SJCRH30 (cell line): ENCODE measurements around the gene IKBKG. TPM values are rescaled to one million over a fixed set of nuclear protein-coding genes. Genes with fewer than 3 reads are reported as not detected.
"Not testable (repeated sequence)": the region's sequence is repeated elsewhere in the genome, so short reads cannot be mapped to it uniquely, and the experiment has no call there.

Experiments used
- DNase-seq, 2 experiments: peaks; one replicate each; pipeline ENCODE4 v3.0.0-alpha.2; 2015 to 2020
- H3K27ac ChIP-seq: fragments of 250-450 bp; sonication (Bioruptor Pico); 2 replicates; pipeline ENCODE4 v1.5.1; 2020; ENCODE audit warnings: mild to moderate bottlenecking, moderate library complexity
- H3K27me3 ChIP-seq: fragments of 250-450 bp; sonication (Bioruptor Pico); 2 replicates; pipeline ENCODE4 v1.5.1; 2020; ENCODE audit warnings: mild to moderate bottlenecking, moderate library complexity
- H3K36me3 ChIP-seq: fragments of 250-450 bp; sonication (Bioruptor Pico); 2 replicates; pipeline ENCODE4 v1.5.1; 2020; ENCODE audit warnings: mild to moderate bottlenecking, moderate library complexity
- H3K4me1 ChIP-seq: fragments of 250-450 bp; sonication (Bioruptor Pico); 2 replicates; pipeline ENCODE4 v1.5.1; 2020; ENCODE audit warnings: mild to moderate bottlenecking, moderate library complexity
- H3K4me3 ChIP-seq: fragments of 250-450 bp; sonication (Bioruptor Pico); 2 replicates; pipeline ENCODE4 v1.5.1; 2020; ENCODE audit warnings: mild to moderate bottlenecking, moderate library complexity
- H3K9me3 ChIP-seq: fragments of 250-450 bp; sonication (Bioruptor Pico); replicated peaks from 2 replicates; pipeline ENCODE4 v1.5.1; 2020; ENCODE audit warnings: mild to moderate bottlenecking, moderate library complexity
- total RNA-seq: library from RNA; depleted of rRNA; stranded (reverse); fragments of >200 nt; shearing (Covaris generic); gene quantifications from 2 replicates; pipeline ENCODE4 v1.2.3, GENCODE V29; 2014; rRNA removed

Gene IKBKG
- total RNA-seq: 9.5 and 10.5 TPM in 2 replicates

GRCh38 chrX:154547245-154548027 is at the start of gene IKBKG:
IKBKG (plus strand) TSS chrX:154547620; CDS start chrX:154552003, 4,383 bp downstream.
- Histone ChIP-seq H3K4me1 (peaks cover 4% of the 10 kb centered on the region), H3K9me3 (no peaks in the 10 kb centered on the region), H3K27ac (peak within 1 kb of the TSS; percentile 74), H3K36me3 (no peaks in the 10 kb centered on the region), H3K27me3 (no peaks in the 10 kb centered on the region), H3K4me3 (peak within 1 kb of the TSS; percentile 85)
- peak; percentile 89 for DNase-seq

GRCh38 chrX:154501423-154501822 is 46.0 kb upstream of the IKBKG start:
- not testable (repeated sequence) for H3K36me3 ChIP-seq, H3K9me3 ChIP-seq, H3K27ac ChIP-seq, H3K27me3 ChIP-seq, H3K4me3 ChIP-seq, H3K4me1 ChIP-seq, DNase-seq

GRCh38 chrX:154502098-154502497 is 45.3 kb upstream of the IKBKG start:
- no peak overlapping the region for H3K4me3 ChIP-seq
- H3K27ac ChIP-seq: no peak overlapping the region
- no peaks in the 10 kb centered on the region for H3K9me3 ChIP-seq
- H3K27me3 ChIP-seq: no peaks in the 10 kb centered on the region
- no peaks in the 10 kb centered on the region for H3K36me3 ChIP-seq
- H3K4me1 ChIP-seq: peaks cover 9% of the 10 kb centered on the region
- DNase-seq: no peak

GRCh38 chrX:154502989-154503388 is 44.4 kb upstream of the IKBKG start:
- Histone ChIP-seq H3K27ac (no peak overlapping the region), H3K9me3 (no peaks in the 10 kb centered on the region), H3K4me1 (peaks cover 9% of the 10 kb centered on the region), H3K4me3 (no peak overlapping the region), H3K27me3 (no peaks in the 10 kb centered on the region), H3K36me3 (no peaks in the 10 kb centered on the region)
- DNase-seq: no peak

GRCh38 chrX:154505734-154506133 is 41.7 kb upstream of the IKBKG start:
- Histone ChIP-seq H3K9me3 (no peaks in the 10 kb centered on the region), H3K36me3 (no peaks in the 10 kb centered on the region), H3K4me3 (no peak overlapping the region), H3K4me1 (no peaks in the 10 kb centered on the region), H3K27ac (no peak overlapping the region), H3K27me3 (no peaks in the 10 kb centered on the region)
- DNase-seq: no peak

- Histone ChIP-seq H3K9me3 (no peaks in the 10 kb centered on the region), H3K27ac (no peak overlapping the region), H3K4me1 (no peaks in the 10 kb centered on the region), H3K4me3 (no peak overlapping the region), H3K36me3 (no peaks in the 10 kb centered on the region), H3K27me3 (no peaks in the 10 kb centered on the region)
- DNase-seq: no peak
Observed at GRCh38 chrX:154506483-154507332, 40.7 kb upstream of the IKBKG start.

GRCh38 chrX:154507673-154508383 is 39.6 kb upstream of the IKBKG start:
- DNase-seq: no peak
- H3K27me3 ChIP-seq: no peaks in the 10 kb centered on the region
- H3K4me1 ChIP-seq: no peaks in the 10 kb centered on the region
- H3K9me3 ChIP-seq: no peaks in the 10 kb centered on the region
- no peak overlapping the region for H3K4me3 ChIP-seq
- no peaks in the 10 kb centered on the region for H3K36me3 ChIP-seq
- H3K27ac ChIP-seq: no peak overlapping the region

- no peak overlapping the region for H3K27ac ChIP-seq
- no peaks in the 10 kb centered on the region for H3K4me1 ChIP-seq
- no peak overlapping the region for H3K4me3 ChIP-seq
- no peaks in the 10 kb centered on the region for H3K27me3 ChIP-seq
- H3K9me3 ChIP-seq: no peaks in the 10 kb centered on the region
- no peaks in the 10 kb centered on the region for H3K36me3 ChIP-seq
- DNase-seq: no peak
Observed at GRCh38 chrX:154508384-154508745, 39.1 kb upstream of the IKBKG start.

GRCh38 chrX:154509455-154509854 is 38.0 kb upstream of the IKBKG start:
- H3K4me1 ChIP-seq: no peaks in the 10 kb centered on the region
- no peaks in the 10 kb centered on the region for H3K36me3 ChIP-seq
- H3K27me3 ChIP-seq: no peaks in the 10 kb centered on the region
- no peak for DNase-seq
- no peaks in the 10 kb centered on the region for H3K9me3 ChIP-seq
- H3K27ac ChIP-seq: no peak overlapping the region
- no peak overlapping the region for H3K4me3 ChIP-seq

GRCh38 chrX:154511761-154512160 is 35.7 kb upstream of the IKBKG start:
- Histone ChIP-seq H3K27ac (no peak overlapping the region), H3K4me1 (no peaks in the 10 kb centered on the region), H3K4me3 (no peak overlapping the region), H3K9me3 (no peaks in the 10 kb centered on the region), H3K36me3 (no peaks in the 10 kb centered on the region), H3K27me3 (no peaks in the 10 kb centered on the region)
- DNase-seq: no peak

GRCh38 chrX:154512879-154513553 is 34.4 kb upstream of the IKBKG start:
- DNase-seq: no peak
- no peaks in the 10 kb centered on the region for H3K9me3 ChIP-seq
- no peaks in the 10 kb centered on the region for H3K4me1 ChIP-seq
- no peak overlapping the region for H3K4me3 ChIP-seq
- H3K27ac ChIP-seq: no peak overlapping the region
- H3K27me3 ChIP-seq: no peaks in the 10 kb centered on the region
- H3K36me3 ChIP-seq: no peaks in the 10 kb centered on the region

- Histone ChIP-seq H3K4me3 (no peak overlapping the region), H3K9me3 (no peaks in the 10 kb centered on the region), H3K36me3 (no peaks in the 10 kb centered on the region), H3K4me1 (no peaks in the 10 kb centered on the region), H3K27me3 (no peaks in the 10 kb centered on the region), H3K27ac (no peak overlapping the region)
- no peak for DNase-seq
Observed at GRCh38 chrX:154513716-154514115, 33.7 kb upstream of the IKBKG start.

- no peak for DNase-seq
- H3K27ac ChIP-seq: peak overlapping the region; percentile 78
- H3K9me3 ChIP-seq: no peaks in the 10 kb centered on the region
- H3K4me3 ChIP-seq: peak overlapping the region; percentile 94
- H3K36me3 ChIP-seq: no peaks in the 10 kb centered on the region
- no peaks in the 10 kb centered on the region for H3K27me3 ChIP-seq
- no peaks in the 10 kb centered on the region for H3K4me1 ChIP-seq
Observed at GRCh38 chrX:154515090-154515965, 32.1 kb upstream of the IKBKG start.
